K562 (cell line): ENCODE results near the gene ACTR3. TPM values are rescaled to one million over a fixed set of nuclear protein-coding genes. Genes with fewer than 3 reads are reported as not detected.

Experiments
- C11orf30 ChIP-seq: fragments of 450-650 bp; IDR thresholded peaks from 2 replicates; pipeline ENCODE4 v1.6.1; 2016; ENCODE audit warnings: low read depth, mild to moderate bottlenecking
- GABPA ChIP-seq: fragments of 200-800 bp; sonication (Bioruptor generic); conservative IDR thresholded peaks from 2 replicates; pipeline ENCODE4 v1.6.1; 2016; ENCODE audit warnings: low read depth, missing genetic modification characterization, missing compliant biosample characterization
- JUN ChIP-seq, 2 experiments: sonication (generic) in 1 of 2; formaldehyde crosslinking in 1 of 2; IDR thresholded peaks; 2 replicates each; pipeline versions ENCODE4 v1.6.1 to v1.8.0; 2012 to 2022; ENCODE audit warnings: borderline replicate concordance in 2 of 2, mild to moderate bottlenecking in 2 of 2, improper control_type of control experiment in 1 of 2, low read depth in 1 of 2, low read length in 1 of 2, missing genetic modification reagents in 1 of 2
- MAFF ChIP-seq: IDR thresholded peaks from 2 replicates; pipeline ENCODE4 v1.6.1; 2012; ENCODE audit warnings: low read length, improper control_type of control experiment
- MAFK ChIP-seq: IDR thresholded peaks from 2 replicates; pipeline ENCODE4 v1.6.1; 2011; ENCODE audit warnings: low read length, improper control_type of control experiment
- NFE2 ChIP-seq: IDR thresholded peaks from 2 replicates; pipeline ENCODE4 v1.6.1; 2014; ENCODE audit warnings: antibody characterized with exemption, low read depth
- NR4A1 ChIP-seq, 2 experiments: fragments of 250-450 bp in 1 of 2; fragments of 450-650 bp in 1 of 2; sonication (Bioruptor Pico) in 1 of 2; IDR thresholded peaks; 2 replicates each; pipeline versions ENCODE4 v1.4.0 to v1.6.1; 2016 to 2020; ENCODE audit warnings: mild to moderate bottlenecking in 2 of 2, missing compliant biosample characterization in 1 of 2, missing genetic modification characterization in 1 of 2, moderate library complexity in 1 of 2
- SMARCA4 ChIP-seq: fragments of 450-650 bp; IDR thresholded peaks from 2 replicates; pipeline ENCODE4 v1.6.1; 2016
- SOX6 ChIP-seq: fragments of 450-650 bp; IDR thresholded peaks from 2 replicates; pipeline ENCODE4 v1.6.1; 2014; ENCODE audit warnings: mild to moderate bottlenecking
- XRCC4 ChIP-seq: IDR thresholded peaks from one replicate; pipeline ENCODE4 v1.6.1; 2011; ENCODE audit not compliant: insufficient read depth, insufficient read length; ENCODE audit errors: extremely low read depth
- ZNF316 ChIP-seq: fragments of 450-650 bp; IDR thresholded peaks from 2 replicates; pipeline ENCODE4 v1.6.1; 2016
- polyA plus RNA-seq, 8 experiments: library from polyadenylated mRNA; depleted of rRNA in 4 of 8; stranded (reverse) in 5 of 8; unstranded in 3 of 8; fragments of >200 nt; fragmentation: Nextera tagmentation in 2 of 8; fragmentation: Illumina TruSeq in 1 of 8; extraction: Ambion mirVana in 2 of 8; extraction: Trizol in 1 of 8; gene quantifications; 2 replicates each; pipeline versions ENCODE4 v1.2.1 to v1.2.3, GENCODE V29; 2011 to 2014; ENCODE audit warnings: inconsistent platforms in 1 of 8, missing spikeins in 1 of 8
- total RNA-seq, 7 experiments: library from RNA; depleted of rRNA in 6 of 7; stranded (reverse); fragments of >200 nt in 6 of 7; fragmentation: Illumina TruSeq in 2 of 7; extraction: Trizol in 2 of 7; gene quantifications; 2 replicates each; pipeline versions ENCODE4 v1.2.1 to v1.2.3, GENCODE V29; 2011 to 2021; ENCODE audit warnings: low replicate concordance in 1 of 7
- TF ChIP-seq, protein P1 (sequence below): fragments of 250-450 bp; sonication (Bioruptor Pico); IDR thresholded peaks from 2 replicates; pipeline ENCODE4 v1.5.0; 2021; ENCODE audit warnings: mild to moderate bottlenecking, moderate library complexity
- TF ChIP-seq, protein P2 (sequence below), 2 experiments: fragments of 250-450 bp in 1 of 2; fragments of 450-650 bp in 1 of 2; sonication (Bioruptor Pico) in 1 of 2; IDR thresholded peaks; 2 replicates each; pipeline versions ENCODE4 v1.6.1 to v1.8.0; 2016 to 2021; ENCODE audit warnings: mild to moderate bottlenecking in 2 of 2, moderate library complexity in 2 of 2, missing compliant biosample characterization in 1 of 2, missing genetic modification characterization in 1 of 2
- TF ChIP-seq, protein P3 (sequence below): fragments of 450-650 bp; IDR thresholded peaks from 2 replicates; pipeline ENCODE4 v1.6.1; 2017; ENCODE audit warnings: antibody characterized with exemption, mild to moderate bottlenecking

Gene ACTR3
- total and polyA plus RNA-seq, 9 of the 15 experiments (the other 6 are each of a cell fraction or from before 2014, with no cell fraction given): 49.0 to 354 (median 249) TPM

DNA sequence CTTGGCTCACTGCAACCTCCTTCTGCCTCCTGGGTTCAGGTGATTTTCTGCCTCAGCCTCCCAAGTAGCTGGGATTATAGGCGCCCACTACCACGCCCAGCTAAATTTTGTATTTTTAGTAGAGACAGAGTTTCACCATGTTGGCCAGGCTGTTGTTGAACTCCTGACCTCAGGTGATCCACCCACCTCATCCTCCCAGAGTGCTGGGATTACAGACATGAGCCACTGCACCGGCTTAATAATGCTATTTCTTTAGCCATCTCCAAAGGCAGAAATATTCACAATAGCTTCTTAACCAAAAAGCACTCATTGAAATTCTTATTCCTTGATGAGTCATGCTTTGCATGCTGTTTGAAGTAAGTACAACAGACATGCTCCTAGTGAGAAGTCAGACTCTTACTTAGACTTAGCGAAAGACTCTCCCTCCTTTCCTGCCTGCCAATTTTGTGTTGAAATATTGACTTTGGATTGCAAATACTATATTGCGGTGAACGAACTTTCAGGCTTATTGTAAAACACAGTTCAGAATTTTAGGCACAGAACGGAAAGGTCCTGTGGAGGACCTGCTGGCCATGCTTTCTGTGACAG is 4.4 kb downstream of the ACTR3 start (continued):
- TF ChIP-seq, protein P1, sequence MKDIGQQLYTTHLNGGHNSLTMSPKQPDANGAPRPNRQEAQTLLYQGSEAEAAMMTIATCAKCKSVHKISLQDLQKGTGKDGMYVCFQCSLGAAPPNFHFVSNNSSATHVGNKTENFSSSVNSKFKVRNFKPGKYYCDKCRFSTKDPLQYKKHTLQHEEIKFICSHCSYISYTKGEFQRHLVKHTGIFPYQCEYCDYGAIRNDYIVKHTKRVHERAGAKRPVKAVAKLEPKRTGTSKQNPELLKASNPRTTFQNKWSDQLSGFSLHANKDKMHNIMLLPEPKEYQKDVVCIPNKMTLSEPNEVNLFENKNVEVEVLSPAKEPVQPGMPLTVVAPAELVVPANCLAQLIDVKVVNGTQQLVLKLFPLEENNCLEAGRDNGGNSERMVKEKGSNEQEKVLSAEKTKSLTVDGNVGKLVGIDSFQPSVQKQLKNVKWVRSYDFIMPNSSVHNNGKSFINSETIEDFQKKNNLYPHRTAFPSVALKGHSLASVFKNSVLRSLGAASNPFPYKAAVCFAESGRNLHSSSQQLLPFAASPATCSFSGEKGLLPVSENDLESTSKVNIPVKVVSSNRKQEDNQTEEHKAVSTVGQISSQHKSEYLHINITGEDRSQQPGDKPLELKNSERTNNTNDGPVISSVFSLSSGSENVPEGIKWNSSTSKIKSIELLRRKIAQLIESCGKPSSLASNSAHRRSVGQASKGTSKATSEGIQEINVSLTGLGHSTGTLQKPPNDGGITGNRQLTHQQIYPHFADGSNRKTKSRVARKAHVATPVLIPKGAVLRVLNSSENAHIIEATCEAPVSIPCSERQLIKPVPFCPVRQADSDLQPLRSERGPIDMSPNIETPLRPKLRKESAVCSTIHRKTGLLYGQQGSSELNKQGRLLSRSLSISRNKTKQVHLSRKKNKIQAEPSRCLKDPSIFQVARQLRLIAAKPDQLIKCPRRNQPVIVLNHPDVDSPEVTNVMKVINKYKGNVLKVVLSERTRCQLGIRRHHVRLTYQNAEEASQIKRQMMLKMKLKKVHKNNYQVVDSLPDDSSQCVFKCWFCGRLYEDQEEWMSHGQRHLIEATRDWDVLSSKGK (CRISPR knock-in tag): no peak
- TF ChIP-seq NR4A1 (CRISPR knock-in tag; IDR thresholded peaks at IDR 0.05): no peak
- TF ChIP-seq NR4A1 (tag; IDR thresholded peaks at IDR 0.05): 0 out of 2 replicates have a peak, but pooled peaks have one; percentile 45
- TF ChIP-seq XRCC4: no peak
- peak; percentile 12; the same call in 1 of the 2 replicates for TF ChIP-seq SOX6
- TF ChIP-seq ZNF316: peak; percentile 49; the same call in 1 of the 2 replicates
- TF ChIP-seq, protein P2, sequence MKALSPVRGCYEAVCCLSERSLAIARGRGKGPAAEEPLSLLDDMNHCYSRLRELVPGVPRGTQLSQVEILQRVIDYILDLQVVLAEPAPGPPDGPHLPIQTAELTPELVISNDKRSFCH (CRISPR knock-in tag; IDR thresholded peaks at IDR 0.05): no peak
- TF ChIP-seq, protein P2 (tag; IDR thresholded peaks at IDR 0.05): no peak
- TF ChIP-seq JUN (IDR thresholded peaks at IDR 0.05; ENCODE audit: borderline replicate concordance, low read depth, low read length): peak; percentile 51; the same call in 1 of the 2 replicates
- TF ChIP-seq JUN (CRISPR knock-in tag; IDR thresholded peaks at IDR 0.05; ENCODE audit: borderline replicate concordance): no peak
- TF ChIP-seq MAFK: peak; percentile 49
- TF ChIP-seq GABPA (tag): no peak
- peak; percentile 77 for TF ChIP-seq C11orf30
- TF ChIP-seq, protein P3, sequence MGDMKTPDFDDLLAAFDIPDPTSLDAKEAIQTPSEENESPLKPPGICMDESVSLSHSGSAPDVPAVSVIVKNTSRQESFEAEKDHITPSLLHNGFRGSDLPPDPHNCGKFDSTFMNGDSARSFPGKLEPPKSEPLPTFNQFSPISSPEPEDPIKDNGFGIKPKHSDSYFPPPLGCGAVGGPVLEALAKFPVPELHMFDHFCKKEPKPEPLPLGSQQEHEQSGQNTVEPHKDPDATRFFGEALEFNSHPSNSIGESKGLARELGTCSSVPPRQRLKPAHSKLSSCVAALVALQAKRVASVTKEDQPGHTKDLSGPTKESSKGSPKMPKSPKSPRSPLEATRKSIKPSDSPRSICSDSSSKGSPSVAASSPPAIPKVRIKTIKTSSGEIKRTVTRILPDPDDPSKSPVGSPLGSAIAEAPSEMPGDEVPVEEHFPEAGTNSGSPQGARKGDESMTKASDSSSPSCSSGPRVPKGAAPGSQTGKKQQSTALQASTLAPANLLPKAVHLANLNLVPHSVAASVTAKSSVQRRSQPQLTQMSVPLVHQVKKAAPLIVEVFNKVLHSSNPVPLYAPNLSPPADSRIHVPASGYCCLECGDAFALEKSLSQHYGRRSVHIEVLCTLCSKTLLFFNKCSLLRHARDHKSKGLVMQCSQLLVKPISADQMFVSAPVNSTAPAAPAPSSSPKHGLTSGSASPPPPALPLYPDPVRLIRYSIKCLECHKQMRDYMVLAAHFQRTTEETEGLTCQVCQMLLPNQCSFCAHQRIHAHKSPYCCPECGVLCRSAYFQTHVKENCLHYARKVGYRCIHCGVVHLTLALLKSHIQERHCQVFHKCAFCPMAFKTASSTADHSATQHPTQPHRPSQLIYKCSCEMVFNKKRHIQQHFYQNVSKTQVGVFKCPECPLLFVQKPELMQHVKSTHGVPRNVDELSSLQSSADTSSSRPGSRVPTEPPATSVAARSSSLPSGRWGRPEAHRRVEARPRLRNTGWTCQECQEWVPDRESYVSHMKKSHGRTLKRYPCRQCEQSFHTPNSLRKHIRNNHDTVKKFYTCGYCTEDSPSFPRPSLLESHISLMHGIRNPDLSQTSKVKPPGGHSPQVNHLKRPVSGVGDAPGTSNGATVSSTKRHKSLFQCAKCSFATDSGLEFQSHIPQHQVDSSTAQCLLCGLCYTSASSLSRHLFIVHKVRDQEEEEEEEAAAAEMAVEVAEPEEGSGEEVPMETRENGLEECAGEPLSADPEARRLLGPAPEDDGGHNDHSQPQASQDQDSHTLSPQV: peak; percentile 58; the same call in 1 of the 2 replicates
- TF ChIP-seq MAFF: peak; percentile 42
- TF ChIP-seq SMARCA4: 0 out of 2 replicates have a peak, but pooled peaks have one; percentile 55
- TF ChIP-seq NFE2: peak; percentile 70
